GM21576 (cell line): Measurements from ENCODE around the gene CXCL14.

Experiments
- ATAC-seq: cut with Tn5 transposase; IDR thresholded peaks from one replicate; pipeline ENCODE4 v1.9.1; 2021; ENCODE audit warnings: mild to moderate bottlenecking, moderate library complexity; ENCODE audit not compliant: unreplicated experiment

The CXCL14 gene, protein sequence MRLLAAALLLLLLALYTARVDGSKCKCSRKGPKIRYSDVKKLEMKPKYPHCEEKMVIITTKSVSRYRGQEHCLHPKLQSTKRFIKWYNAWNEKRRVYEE

DNA sequence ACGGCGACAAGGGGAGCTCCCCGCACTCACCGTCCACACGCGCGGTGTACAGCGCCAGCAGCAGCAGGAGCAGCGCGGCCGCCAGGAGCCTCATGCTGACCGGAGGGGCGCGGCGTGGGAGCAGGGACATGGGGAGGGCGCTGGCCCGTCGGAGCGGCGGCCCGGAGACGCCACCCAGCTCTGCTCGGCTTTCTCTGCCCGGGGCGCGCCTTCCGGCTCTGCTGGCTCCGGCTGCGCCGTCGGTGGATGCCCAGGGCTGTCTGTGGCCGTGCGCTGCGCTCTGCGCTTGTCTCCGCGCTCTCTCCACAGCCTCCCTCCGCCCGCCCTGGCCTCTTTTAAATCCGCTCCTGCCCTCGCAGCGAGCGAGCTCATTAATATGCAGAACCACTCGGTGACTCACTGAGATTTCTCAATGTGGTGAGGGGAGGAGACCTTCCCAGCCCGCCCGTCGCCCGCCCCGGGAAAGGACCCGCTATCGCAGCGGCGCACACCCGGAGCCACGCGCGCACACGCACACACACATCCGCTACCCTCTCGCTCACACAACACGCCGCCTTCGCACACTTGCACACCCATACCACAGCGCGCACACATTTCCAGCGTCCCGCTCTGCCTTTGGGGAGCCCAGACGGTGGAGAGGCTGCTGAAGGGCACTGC lies at the start of gene CXCL14:
Gene CXCL14 (minus strand): TSS at position 307 of the 657 bp plus-strand sequence. CDS start 213 bp downstream, at position 94.
- no peak for ATAC-seq

DNA sequence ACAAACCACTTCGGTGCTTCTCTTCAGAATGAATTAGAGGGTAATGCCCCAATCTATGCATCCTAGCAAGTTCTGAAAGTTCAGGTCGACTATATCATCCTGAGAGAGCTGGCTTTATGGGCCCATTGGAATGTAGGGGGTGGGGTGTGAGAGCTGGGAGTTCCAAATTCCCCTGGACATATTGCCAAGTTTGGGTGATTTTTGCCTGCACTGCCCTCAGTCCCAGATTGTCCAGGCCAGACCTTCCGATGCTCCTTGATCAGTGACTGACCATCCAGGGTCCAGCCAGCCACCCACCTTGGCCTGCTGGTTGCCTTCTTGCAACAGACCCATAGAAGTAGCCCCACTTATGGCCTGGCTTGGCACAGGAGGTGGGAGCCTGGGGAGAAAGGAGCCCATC lies 47.8 kb upstream of the CXCL14 start:
- no peak for ATAC-seq

DNA sequence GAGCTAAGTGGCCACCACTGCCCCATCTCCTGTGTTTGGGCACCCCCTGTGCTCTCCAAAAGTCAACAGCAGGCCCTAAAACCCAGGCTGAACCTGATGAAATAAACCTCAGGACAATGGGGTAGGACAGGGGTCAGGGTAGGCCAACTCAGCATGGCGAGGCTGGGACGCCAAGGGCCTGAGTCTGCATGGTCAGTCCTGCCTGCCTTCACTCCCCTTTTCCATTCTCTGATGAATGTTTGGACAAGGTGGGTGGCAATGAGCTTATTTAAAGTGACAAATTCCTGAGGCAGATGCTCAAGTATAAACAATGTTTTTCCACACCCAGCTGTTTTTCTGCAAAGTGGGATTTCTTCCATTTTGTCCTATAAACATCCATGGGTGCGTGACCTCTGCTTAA lies 47.2 kb upstream of the CXCL14 start:
- ATAC-seq = no peak

DNA sequence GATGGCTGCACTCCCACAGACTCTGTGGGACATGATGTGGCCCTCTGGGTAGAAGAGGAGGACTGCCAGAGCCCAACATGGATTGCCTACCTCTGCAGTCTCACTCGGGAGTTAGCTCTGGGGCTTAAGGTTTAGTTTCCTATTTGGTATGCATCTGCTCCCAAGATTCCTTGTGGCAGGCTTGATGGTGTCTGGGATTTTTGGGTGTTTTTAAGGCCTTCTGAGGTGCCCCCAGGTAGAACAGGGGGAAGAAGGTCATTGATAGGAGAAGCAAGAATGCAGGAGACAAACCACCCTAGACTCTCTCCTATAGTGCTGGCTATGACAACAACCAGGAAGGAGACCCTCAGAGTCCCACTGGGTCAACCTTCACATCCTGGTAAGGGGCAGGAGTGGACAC lies 46.7 kb upstream of the CXCL14 start:
- no peak for ATAC-seq

DNA sequence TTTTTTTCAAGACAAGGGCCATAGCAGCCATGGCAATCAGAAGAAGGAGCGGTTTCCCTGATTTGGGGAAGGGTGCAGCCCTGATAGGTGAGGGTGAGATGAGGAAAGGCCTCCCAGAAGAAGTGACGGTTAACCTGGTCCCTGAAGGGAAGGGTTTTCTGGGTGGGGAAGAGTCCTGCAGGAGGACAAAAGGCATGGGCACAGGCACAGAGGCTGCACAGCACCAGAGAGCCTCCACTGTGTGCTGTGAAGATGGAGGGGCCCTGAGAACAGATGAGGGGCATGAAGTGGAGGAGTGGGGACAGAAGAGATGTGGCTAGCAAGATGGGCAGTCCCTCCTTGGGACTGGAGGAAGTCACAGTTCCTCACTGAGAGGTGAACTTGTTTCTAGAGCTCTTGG lies 46.3 kb upstream of the CXCL14 start:
- ATAC-seq = no peak

DNA sequence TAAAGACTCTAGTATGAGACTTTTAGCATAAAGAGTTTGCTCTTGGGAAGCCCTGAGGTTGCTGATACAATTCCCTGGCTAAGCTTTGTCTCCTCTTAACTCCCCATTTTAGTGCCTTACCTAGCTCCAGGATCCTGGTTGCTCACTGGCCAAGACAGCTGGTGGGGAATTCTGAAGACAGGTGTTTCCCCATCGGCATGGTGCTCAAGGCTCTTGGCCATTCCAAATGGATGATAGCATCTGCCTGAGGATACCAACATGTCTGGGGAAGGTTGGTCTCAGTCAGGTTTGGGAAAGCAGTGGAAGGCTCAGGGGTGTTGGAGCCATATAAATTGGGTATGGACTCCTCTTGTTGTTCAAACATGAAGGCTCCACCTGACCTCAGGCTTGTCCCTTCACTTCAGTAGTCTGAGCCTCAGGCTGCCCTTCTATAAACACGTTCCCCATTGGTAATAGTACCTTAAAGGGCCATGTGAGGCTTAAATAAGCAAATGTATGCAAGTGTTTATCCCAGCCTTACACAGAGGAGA lies 44.5 kb upstream of the CXCL14 start:
- no peak for ATAC-seq

DNA sequence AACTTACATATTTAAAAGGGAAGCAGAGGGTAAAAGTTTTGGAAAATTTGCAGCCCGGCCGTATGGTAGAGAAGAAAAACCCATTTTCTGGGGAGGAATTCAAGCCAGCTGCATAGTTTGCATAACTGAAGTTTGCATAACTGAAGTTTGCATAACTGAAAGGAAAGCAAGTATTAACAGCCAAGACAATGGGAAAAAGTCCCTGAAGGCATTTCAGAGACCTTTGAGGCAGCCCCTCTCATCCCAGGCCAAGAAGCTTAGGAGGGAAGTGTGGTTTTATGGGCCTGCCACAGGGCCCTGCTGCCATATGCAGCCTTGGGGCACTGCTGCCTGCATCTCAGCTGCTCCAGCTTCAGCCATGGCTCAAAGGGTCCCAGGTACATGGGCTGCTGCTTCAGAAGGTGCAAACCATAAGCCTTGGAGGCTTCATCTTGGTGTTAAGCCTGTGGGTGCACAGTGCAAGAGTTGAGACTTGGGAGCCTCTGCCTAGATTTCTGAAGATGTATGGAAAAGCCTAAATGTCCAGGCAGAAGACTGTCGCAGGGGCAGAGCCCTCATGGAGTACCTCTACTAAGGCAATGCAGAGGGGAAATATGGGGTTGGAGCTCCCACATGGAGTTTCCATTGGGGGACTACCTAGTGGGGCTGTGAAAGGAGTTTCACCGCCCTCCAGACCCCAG lies 36.9 kb upstream of the CXCL14 start:
- ATAC-seq = no peak

DNA sequence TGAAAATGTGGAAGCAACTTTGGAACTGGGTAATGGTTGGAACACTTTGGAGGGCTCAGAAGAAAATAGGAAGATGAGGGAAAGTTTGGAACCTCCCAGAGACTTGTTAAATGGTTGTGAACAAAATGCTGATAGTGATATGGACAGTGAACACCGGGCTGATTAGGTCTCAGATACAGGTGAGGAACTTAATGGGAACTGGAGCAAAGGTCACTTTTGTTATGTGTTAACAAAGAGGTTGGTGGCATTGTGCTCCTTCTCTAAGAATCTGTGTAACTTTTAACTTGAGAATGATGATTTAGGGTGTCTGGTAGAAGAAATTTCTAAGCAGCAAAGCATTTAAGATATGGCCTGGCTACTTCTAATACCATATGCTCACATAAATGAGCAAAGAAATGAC lies 36.4 kb upstream of the CXCL14 start:
- no peak for ATAC-seq

DNA sequence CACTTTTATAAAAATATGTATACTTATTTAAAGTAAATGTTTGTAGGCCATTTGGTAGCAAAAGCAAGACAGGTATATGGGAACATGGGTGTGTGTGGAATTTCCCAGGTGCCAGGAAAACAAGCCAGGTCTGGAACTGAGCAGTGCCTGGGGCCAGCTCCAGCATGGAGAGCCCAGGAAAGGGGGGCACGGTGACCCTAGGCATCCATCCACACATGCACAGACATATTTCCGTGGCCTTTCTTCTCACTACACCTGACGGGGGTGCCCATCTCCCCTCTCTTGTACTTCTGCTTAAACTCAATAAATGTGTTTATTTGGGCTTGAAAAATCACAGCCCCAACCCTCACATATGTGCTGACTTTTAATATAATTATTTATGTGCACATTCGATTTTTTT lies 31.2 kb upstream of the CXCL14 start:
- no peak for ATAC-seq

DNA sequence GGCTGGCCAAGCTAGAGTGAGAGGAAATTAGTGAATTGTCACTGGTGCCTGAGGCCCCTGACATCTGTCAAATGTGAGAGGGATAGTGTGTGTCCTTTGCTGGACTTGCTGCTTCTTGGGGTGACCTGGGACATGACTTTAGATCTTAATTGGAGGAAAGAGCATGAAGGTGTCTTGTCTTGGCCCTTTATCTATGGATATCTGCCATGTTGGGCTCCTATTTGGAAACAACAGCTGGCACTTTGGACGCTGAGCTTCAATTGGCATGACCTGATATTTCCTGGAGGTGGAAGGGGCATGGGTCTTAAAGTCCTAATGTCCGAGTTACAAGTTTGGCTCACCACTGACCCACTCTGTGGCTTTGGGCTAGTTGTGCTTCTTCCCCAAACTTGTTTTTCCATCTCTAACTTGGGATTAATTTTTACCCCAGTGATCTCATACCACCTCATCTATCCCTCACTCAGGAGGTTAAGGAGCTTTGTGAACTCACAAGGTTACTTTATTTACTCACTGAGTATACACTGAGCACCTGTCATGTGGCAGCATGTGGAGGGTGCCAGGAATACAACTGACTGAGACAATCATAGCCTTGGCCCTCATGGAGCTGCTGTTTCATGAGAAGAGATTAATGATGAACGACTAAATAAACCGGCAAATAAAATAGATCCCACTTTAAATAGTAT lies 30.1 kb upstream of the CXCL14 start:
- ATAC-seq = no peak

DNA sequence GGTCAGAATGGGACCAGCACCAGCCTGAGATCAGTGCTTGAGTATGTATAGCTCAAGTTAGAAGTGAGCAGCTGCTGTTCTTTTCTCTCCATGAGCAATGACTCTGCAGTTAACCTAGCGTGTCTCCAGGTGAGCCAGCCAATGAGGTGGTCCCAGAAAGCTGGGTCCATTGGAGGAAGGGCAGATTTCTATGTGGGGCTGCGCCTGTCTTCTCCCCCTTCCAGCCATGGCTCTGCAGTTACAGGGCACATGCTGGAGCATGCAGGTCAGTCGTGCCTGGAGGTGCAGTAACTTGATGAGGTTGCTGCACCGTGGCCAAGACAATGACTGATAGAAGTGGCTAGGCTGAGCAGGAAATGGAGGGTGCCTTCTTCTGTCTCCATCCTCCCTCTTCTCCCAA lies 29.6 kb upstream of the CXCL14 start:
- no peak for ATAC-seq

DNA sequence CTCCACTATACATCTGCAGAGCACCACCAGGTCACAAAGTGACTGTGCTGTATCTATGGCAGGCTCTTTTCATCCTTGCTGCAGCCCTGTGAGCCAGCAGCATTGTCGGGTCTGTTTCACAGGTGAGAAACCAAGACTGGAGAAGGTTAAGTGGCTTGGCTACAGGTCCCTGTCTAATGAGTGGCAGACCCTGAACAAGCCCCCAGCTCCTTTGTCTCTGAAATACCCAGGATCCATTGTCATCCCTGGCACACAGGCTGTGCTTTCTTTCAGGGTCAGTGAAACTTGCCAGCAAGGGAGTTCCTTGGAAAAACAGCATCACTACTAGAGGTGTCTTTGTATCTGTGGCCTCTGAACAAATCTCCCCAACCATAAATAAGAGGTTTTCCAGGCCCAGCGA lies 27.6 kb upstream of the CXCL14 start:
- ATAC-seq = no peak

DNA sequence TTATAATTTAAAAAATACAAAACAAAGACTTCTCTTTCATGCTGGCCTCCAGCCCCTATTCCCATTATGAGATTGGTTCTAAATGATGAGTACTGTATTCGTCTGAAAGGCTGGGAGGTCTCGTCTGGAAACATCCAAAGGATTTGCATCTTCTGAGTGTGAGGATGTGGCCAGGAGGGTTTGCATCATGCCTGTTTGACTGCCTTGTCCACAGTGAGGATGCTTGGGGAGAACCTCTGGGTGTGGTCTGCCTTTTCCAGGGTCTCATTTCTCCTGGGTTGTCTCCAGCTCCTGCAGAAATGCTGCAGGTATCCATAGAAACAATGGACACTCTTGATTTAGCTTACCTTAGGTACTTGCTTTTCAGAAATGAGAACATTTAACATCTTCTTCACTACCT lies 26.4 kb upstream of the CXCL14 start:
- no peak for ATAC-seq

DNA sequence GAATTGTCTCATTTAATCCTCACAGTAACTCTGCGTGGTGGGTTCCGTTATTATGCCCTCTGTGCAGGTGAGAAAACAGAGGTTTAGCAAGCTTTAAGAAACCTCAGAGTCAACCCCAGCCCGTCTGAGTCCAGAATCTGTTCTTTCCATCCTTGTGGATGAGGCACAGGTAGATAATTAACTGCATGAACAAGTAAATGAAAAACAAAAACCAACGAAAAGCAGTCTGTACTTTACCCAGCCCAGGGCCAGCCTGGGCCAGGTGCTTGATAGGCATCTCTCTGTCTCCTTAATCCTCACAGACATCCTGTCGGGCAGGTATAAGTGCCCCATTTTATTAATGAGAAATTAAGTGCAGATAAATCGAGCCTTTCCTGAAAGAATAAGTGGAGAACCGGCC lies 25.3 kb upstream of the CXCL14 start:
- ATAC-seq = no peak

DNA sequence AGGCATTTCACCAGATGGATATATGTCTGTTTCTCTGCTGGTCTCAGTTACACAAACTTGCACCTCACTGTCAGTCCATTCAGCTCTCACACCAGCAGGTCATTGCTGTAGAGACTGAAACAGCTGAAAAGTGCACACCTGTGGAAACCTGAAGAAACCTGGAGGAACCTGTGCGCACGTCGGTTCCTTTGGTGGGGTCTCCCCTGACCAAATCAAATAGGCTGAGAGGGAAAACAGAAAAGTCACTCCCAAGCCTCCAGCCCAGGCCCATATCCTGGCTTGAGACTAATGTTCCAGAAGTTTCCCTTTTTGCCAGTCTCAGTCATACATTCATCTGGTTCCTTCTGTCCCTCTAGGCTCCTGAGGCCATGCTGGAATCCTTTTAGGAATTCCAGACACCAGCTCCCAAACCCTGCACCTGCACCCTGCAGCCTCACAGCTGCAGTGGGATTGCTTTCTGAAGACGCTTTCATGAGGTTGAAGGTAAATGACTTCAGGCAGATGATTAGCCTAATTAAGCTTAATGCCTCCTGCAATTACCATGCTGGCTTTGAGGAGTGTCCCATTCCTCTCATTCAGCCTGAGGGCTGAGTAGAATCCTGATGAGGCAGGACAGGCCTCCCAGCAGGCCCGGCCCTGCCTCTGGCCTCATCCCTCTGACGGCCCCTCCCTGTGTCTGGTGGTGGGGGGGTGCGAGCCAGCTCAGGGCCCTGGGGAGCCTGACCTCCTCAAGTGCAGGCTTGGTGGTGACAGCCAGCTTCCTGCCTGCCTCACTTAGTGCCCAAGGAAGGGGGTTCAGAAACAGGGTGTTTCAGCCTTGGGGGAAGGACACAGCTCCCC lies 24.3 kb upstream of the CXCL14 start:
- ATAC-seq = no peak

DNA sequence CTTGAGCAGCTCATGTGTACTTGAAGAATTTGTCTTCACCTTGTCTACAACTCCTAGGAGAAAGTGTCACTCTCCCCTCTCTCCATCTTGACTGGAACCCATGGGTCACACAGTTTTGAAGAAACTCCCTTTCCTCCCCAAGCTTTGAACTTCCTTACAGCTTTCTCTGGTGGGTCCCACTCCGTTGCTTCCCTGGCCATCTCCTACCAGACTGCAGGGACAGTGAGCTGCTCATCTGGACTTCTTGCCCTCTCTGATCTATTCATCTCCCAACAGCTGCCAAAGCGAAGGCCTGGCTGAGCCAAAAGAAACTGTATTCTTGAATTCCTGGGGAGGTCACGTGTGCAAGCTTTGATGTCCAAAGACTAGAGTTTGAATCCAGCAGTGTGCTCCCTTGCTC lies 22.7 kb upstream of the CXCL14 start:
- ATAC-seq = no peak

DNA sequence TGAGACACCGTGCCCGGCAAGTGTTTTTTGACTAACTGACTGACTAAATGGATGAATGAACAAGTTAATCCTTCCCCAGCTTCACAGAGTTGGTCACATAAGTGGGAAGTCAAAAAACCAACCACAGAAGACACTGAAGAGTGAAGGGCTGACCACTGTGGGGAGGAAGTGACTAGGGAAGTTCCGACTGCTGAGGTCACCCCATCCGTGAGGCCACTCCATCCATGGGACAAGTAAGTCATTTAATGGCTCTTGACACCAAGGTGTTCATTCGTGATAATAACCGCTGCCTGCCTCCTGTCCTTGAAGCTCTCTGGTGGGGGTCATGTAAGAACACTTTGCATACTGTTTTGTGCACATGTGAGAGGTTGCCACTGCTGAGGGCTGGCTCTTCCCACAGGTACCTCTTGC lies 22.2 kb upstream of the CXCL14 start:
- no peak for ATAC-seq

DNA sequence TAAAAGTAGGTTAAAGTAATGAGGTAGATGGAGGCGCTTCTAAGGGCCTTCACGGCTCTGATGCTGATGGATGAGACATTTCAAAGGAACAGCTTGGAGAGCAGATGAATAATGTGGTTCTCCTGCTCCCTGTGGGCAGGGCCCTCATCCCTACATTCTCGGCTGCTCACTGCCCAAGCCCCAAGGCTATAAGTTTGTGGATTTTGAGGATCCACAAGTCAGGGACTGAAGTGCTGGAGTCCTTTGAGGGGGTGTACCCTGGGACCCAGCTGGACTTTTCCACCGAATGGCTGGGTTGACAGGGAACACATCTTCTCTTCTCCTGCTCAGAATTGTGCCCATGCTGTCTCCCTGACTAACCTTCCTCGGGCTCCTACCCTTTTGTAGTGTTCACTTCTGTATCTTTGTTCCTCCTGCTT lies 21.4 kb upstream of the CXCL14 start:
- ATAC-seq = no peak

DNA sequence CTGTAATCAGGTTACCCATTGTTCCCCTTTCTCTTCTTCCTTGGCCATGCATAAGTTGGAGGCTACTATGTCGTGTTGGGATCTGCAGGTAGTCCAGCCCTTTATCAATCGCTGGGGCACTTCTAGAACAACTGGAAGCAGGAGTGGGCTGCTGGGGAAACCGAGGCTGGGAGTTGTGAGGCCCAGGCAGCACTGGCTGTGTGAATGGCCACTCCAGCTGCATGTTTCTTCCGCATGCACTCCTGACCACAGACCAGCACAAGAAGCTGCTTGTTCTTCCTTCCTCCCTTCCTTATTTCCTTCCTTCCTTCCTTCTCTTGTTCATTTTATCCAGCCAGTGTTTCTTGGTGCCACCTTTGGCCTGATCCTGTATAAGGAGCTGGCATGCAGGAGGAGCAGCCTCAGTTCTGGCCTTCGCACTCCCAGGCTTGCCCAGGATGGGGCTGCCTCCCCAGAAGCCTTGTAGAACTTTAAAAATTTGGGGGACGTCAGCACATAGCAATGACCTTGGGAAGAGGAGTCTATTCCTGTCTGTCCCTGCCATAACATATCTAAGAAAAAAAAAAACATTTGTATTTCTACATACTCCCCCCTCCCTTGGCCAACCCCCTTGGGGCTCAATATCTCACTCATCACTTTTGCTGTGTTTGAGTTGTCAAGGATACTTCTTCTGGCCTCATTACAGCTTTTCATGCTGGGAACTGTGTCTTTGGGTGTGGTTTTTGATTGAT lies 20.8 kb upstream of the CXCL14 start:
- ATAC-seq = no peak

DNA sequence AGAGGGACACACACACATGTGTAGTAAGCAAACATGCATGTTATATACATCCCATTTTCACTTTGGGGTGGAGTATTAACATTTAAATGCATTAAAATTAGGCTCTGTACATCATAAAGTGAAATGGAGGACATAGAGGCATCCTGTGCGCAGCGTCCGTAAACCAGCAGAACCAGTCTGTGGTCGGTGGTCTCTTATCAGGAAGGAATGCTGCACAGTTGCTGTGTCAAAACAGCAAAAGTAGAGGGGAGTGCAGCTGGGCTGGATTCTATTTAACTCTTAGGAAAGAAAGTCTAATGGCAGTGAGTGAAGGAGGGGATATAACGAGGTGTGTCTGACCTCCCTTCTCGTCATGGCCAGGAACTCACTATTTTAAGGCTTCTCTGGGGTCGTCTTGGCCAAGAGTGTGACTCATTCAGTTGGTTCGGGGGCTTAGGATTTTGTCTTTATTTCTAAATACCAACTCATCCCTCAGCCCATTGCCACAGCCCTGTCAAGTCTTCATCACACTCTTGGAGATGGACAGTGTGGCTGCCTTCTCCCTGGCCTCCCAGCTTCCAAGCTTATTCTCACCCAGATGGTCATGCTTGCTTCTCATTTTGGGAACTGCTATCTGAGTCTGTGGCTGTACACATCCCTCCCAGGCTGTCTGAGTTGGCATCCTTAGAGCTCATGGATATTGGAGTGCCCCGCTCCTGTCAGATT lies 20.1 kb upstream of the CXCL14 start:
- ATAC-seq = no peak
